ENCODE measurements around the gene KCNK3. TPM values are rescaled to one million over a fixed set of nuclear protein-coding genes. Genes with fewer than 3 reads are reported as not detected.

The KCNK3 gene
- total RNA-seq, 3 donors from 2014 or later (not counting 1 experiment from before 2014, with no cell fraction given), result not detected

GRCh38 chr2:26682155-26682554 is 10.4 kb upstream of the KCNK3 start:
- DNase-seq (no peak), ATAC-seq (no peak)
- H3K27ac ChIP-seq (ENCODE audit: low read length), result no peak overlapping the region
- H3K4me1 ChIP-seq (ENCODE audit: control insufficient read depth, insufficient read depth, low read length), result no peaks in the 10 kb centered on the region
- no peak for TF ChIP-seq CTCF (IDR thresholded peaks at IDR 0.05)
- H3K9me3 ChIP-seq (ENCODE audit: control insufficient read depth, insufficient read depth, low read length), result no peaks in the 10 kb centered on the region
- WGBS (ENCODE audit: insufficient coverage), result 88% methylated on average over 8 of the region's 8 CpGs
- intact Hi-C loops (cut with micrococcal nuclease), result no loop called here
- H3K4me3 ChIP-seq (ENCODE audit: low read length), result no peak overlapping the region
- Mint-ChIP-seq H3K27ac (no peak overlapping the region), H3K4me1 (peaks cover 0 to 5% of the 10 kb centered on the region in 2 donors), H3K9me3 (no peaks in the 10 kb centered on the region), H3K27me3 (ENCODE audit: low read depth in 2 of 2) (peaks cover 25 to 35% of the 10 kb centered on the region in 2 donors), H3K36me3 (no peaks in the 10 kb centered on the region), H3K4me3 (no peak overlapping the region)
- no peaks in the 10 kb centered on the region for H3K36me3 ChIP-seq (ENCODE audit: control insufficient read depth, insufficient read depth, low read length)
- H3K27me3 ChIP-seq (ENCODE audit: control insufficient read depth, insufficient read depth, low read length), result peaks cover 3% of the 10 kb centered on the region

- Mint-ChIP-seq H3K4me1 (peaks cover 0 to 5% of the 10 kb centered on the region in 2 donors), H3K36me3 (no peaks in the 10 kb centered on the region), H3K27me3 (ENCODE audit: low read depth in 2 of 2) (peaks cover 26 to 44% of the 10 kb centered on the region in 2 donors), H3K27ac (no peak overlapping the region), H3K4me3 (no peak overlapping the region), H3K9me3 (no peaks in the 10 kb centered on the region)
- H3K4me3 ChIP-seq (ENCODE audit: low read length), result no peak overlapping the region
- H3K27ac ChIP-seq (ENCODE audit: low read length), result no peak overlapping the region
- no peak for ATAC-seq
- 86% methylated on average over 6 of the region's 6 CpGs for WGBS (ENCODE audit: insufficient coverage)
- intact Hi-C loops (cut with micrococcal nuclease), result no loop called here
- no peaks in the 10 kb centered on the region for H3K9me3 ChIP-seq (ENCODE audit: control insufficient read depth, insufficient read depth, low read length)
- H3K36me3 ChIP-seq (ENCODE audit: control insufficient read depth, insufficient read depth, low read length), result no peaks in the 10 kb centered on the region
- DNase-seq, result no peak
- H3K4me1 ChIP-seq (ENCODE audit: control insufficient read depth, insufficient read depth, low read length), result no peaks in the 10 kb centered on the region
- no peak for TF ChIP-seq CTCF (IDR thresholded peaks at IDR 0.05)
- peaks cover 3% of the 10 kb centered on the region for H3K27me3 ChIP-seq (ENCODE audit: control insufficient read depth, insufficient read depth, low read length)
Observed at GRCh38 chr2:26683583-26683982, 8.9 kb upstream of the KCNK3 start.

GRCh38 chr2:26685341-26685740 is 7.2 kb upstream of the KCNK3 start:
- H3K9me3 Mint-ChIP-seq, result no peaks in the 10 kb centered on the region
- H3K4me3 ChIP-seq (ENCODE audit: low read length), result no peak overlapping the region
- no peak overlapping the region for H3K27ac ChIP-seq (ENCODE audit: low read length)
- no peak overlapping the region for H3K4me3 Mint-ChIP-seq
- no peak for TF ChIP-seq CTCF (IDR thresholded peaks at IDR 0.05)
- H3K27me3 ChIP-seq (ENCODE audit: control insufficient read depth, insufficient read depth, low read length), result peaks cover 3% of the 10 kb centered on the region
- ATAC-seq (no peak), DNase-seq (no peak)
- H3K4me1 Mint-ChIP-seq, result peaks cover 0 to 5% of the 10 kb centered on the region in 2 donors
- H3K27me3 Mint-ChIP-seq (ENCODE audit: low read depth in 2 of 2), result peaks cover 30 to 50% of the 10 kb centered on the region in 2 donors
- no peak overlapping the region for H3K27ac Mint-ChIP-seq
- H3K36me3 Mint-ChIP-seq, result no peaks in the 10 kb centered on the region
- H3K4me1 ChIP-seq (ENCODE audit: control insufficient read depth, insufficient read depth, low read length), result no peaks in the 10 kb centered on the region
- H3K36me3 ChIP-seq (ENCODE audit: control insufficient read depth, insufficient read depth, low read length), result no peaks in the 10 kb centered on the region
- intact Hi-C loops (cut with micrococcal nuclease), result no loop called here
- H3K9me3 ChIP-seq (ENCODE audit: control insufficient read depth, insufficient read depth, low read length), result no peaks in the 10 kb centered on the region
- 86% methylated on average over 5 of the region's 5 CpGs for WGBS (ENCODE audit: insufficient coverage)
